Femur (tissue), 1 donor: ENCODE measurements around the gene RPS2.
"Not testable (repeated sequence)": the region's sequence is repeated elsewhere in the genome, so short reads cannot be mapped to it uniquely, and the experiment has no call there.

Experiments
- DNase-seq: peaks from one replicate; pipeline ENCODE4 v3.0.0-alpha.2; 2017

RPS2 gene

DNA sequence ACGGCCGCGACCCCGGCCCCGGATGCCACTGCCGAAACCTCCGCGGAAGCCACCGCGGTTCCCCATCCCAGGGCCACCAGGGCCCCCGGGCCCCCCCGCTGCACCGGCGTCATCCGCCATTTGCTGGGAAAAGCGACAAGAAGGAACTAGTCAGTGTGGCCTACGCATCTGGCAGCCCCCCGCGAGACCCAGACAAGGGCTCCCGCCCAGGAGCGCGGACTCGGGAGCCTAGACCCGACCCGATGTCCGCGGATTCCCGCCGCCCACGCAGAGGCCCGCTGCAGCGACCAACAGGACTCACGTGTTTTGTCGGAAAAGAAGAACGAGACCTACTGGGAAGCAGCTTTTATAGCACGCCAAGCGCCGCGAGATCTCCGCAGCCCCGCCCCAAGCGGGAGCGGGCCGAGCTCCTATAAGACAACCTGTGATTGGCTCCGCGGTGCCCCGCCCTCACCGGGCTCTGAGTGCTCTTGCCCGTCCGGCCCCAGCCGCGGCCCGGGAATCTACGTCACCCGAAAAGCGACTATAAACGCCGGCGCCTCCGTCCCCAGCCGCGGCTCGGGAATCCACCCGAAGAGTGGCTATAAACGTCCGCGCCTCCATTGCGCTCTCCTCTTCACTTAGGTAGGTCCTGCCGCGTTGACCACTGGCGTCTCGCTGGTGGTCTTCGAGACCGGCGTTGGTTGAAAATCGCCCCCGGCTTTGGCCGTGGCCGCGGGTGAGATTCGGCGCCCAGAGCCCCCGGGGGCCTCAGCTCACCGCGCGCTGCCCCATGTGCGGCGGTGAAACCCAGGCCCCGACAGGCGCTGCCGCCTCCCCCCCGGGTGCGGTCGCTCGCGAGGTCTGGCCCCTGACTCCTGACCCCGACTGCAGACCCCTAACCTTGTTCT is at the start of gene RPS2:
TSS of gene RPS2 (minus strand) at position 321 of the 890 bp plus-strand sequence. CDS start at position 120, 201 bp downstream.
- DNase-seq: peak; percentile 99

DNA sequence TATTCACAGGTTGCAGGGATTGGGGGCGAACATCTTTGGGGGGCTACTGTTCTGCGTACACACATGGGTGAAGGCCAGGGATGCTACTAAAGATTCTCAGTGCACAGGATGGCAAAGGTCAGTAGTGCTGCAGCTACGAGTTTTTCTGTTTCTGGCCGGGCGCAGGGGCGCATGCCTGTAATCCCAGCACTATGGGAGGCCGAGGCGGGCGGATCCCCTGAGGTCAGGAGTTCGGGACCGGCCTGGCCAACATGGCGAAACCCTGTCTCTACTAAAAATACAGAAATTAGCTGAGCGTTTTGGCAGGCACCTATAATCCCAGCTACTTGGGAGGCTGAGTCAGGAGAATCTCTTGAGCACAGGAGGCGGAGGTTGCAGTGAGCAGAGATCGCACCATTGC is 48.9 kb upstream of the RPS2 start:
- no peak for DNase-seq

DNA sequence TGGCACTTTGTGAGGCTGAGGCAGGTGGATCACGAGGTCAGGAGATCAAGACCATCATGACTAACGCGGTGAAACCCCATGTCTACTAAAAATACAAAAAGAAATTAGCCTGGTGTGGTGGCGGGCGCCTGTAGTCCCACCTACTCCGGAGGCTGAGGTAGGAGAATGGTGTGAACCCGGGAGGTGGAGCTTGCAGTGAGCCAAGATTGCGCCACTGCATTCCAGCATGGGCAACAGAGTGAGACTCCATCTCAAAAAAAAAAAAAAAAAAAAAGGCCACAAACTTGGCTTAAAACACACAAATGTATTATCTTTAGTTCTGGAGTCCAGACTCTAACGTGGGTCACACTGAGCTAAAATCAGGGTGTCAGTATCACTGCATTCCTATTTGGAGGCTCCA is 47.1 kb upstream of the RPS2 start:
- DNase-seq: not testable (repeated sequence)

DNA sequence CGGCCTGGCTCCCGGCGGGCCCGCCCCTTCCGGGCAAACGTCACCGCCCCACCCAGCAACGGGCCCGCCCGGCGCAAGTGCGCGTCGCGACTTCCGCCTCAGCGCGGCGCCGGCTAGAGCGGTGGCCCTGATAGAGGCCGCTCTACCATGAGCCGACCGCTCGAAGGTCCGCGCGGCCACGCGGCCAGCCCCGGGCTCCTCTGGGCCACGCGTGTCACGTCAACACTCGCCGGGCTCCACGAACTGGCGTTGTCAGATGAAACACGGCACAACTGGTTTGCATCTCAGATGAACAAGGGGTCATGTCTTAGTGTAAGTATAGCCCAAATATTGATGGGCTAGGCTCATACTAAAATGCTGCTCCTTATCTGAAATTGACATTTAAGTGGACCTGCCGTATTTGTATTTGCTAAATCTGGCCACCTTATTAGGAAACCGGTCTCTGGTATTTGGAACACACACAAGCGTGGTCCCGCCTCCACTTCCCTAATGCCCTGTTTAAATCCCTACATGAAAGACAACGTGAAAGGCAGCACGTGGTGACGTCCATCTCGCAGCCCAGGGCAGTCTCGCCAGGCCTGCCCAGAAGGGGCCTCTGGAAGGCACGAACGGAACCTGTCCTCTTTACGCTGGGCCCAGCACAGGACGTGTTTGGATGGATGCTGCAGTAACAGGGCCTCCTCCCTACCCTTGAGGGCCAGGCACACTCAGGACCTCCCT is 45.3 kb upstream of the RPS2 start, which contains the start of gene ZNF598:
TSS of gene ZNF598 (minus strand) at position 31 of the 720 bp plus-strand sequence.
- peak; percentile 91 for DNase-seq

DNA sequence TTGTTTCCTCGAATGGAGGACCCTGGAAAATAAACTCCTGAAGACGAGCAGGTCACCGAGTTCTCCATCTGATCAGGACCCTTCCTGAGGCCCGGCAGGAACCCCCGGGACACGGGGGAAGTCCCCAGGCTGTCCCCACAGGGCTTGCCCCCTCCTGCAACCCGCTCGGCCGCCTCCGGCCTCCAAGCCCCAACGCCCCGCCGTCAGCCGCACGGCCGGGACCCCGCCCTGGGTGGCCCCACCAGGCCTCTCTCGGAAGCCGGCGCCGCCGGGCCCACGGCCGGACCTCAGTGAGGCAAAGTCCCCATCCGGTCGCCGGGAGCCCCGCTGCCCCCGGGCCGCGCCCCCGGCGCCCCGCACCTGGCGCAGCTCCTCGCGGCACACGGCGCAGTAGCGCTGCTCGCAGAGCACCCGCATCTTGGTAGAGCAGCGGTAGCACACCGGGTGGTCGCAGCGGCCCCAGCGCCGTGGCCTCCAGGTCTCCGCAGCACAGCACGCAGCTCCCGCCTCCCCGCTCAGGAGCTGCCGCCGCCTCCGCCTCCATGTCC is 44.6 kb upstream of the RPS2 start:
- no peak for DNase-seq

DNA sequence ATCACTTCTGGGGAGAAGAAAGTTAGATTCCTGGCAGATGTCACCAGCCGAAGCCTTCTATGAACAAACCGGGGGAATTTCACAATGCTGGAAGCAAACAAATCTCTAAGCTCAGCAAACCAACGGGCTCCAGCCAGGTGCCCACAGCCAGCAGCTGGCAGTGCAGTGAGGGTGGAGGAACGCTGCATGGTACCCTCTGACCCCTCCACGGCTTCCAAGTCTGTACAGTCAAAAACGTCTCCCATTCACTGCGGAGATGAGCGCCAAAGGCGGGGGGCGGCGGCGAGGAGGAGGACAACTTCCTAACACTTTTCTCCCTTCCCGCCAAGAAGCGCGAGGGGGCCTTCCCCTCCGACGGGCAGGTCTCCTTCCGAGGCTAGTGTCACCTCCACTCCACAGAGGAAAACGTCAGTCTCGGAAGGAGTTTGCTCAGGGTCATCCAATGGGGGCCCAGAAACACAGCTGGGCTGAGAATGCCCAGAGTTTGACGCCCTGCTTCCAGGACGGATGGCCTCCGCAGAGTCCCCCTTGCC is 44.1 kb upstream of the RPS2 start:
- no peak for DNase-seq

DNA sequence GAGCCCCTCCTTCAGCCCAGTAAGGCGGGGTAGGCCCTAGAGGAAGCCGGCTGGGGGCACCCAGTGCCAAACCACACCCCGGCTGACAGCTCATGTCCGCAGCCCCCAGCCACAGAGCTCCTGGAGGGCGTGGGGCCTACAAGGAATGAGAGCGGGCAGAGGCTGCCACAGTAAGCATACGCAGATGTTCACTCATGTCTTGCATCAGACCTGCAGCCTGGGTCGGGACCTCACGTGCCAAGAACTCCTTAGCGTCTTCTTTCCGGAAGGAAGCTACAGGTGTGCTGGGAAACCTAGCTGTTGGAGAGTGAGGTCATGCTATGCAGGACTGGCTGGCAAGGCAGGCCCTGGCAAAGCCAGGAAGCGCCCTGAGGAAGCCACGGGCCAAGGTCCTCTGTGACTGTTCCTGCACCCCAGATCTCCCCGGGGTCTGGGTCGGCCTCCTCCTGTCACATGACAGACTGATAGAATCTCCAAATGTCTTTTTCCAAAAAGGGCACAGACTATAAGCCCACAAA is 43.4 kb upstream of the RPS2 start:
- DNase-seq: no peak

DNA sequence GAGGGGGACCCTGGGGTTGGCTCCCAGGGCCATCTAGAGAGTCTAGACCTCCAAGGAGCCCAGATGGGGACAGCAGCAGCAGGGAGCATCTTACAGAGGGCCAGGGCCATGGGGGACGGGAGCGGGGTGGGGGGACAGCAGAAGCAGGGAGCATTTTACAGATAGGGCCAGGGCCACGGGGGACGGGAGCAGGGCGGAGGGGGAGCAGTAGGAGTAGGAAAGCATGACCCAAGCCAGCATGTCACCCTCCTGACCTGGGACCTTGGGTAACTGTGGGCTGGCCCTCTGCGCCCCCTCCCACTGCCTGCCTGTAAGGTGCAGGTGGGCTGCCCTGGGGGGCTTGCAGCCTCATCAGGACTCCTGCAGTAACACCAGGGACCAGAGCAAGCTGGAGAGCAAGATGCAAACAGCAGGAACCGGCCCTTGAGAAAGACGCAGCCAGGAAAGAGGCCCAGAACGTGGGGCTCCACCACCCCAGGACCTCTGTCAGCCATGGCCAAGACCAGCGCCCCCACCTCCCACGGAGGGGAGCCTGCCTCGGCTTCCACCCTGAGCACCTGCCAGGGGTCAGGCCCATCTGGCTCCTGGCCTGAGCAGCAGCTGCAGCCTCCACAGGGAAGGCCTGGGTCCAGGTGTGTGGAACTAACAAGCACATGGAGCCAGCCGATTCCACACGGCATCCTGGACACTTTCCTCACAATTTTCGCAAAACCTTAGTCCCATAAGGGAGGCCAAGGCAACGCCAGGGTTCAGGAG is 42.6 kb upstream of the RPS2 start:
- DNase-seq: no peak

DNA sequence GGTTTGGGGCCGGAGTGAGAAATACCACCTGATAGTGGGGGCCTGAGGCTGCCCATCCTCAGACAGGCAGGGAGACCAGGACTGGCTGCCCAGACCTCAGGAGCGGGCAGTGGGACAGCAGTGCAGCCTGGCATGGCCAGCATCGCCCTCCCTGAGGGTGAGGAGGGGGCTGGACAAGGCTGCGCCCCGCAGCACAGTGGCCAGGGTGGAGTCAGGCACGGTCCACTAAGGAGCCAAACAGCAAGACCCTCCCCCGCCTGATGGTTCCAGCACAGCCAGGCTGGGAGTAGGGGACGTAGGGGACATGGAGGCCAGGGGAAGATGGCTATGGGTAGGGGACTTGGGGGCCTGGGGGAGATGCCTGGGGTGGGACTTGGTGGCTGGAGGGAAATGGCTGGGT is 41.7 kb upstream of the RPS2 start:
- DNase-seq: no peak

DNA sequence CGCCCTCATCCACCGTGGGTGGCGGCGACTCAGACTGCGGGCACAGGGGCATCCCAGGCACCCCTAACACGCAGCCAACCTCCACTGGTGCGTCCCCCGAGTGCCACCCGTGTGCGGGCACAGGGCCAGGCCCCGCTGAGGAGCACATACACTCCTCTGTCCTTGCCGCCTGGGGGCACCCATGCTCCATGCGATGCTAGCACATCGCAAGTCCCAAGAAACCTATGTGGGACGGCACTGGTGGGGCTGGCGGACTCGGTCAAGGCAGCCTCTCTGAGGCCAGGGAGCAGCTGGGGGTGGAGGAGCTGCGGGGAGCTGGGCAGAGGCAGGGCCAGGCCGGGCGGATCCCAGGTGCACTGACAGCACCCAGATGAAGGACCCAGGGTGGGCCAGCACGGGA is 41.0 kb upstream of the RPS2 start:
- DNase-seq: no peak

DNA sequence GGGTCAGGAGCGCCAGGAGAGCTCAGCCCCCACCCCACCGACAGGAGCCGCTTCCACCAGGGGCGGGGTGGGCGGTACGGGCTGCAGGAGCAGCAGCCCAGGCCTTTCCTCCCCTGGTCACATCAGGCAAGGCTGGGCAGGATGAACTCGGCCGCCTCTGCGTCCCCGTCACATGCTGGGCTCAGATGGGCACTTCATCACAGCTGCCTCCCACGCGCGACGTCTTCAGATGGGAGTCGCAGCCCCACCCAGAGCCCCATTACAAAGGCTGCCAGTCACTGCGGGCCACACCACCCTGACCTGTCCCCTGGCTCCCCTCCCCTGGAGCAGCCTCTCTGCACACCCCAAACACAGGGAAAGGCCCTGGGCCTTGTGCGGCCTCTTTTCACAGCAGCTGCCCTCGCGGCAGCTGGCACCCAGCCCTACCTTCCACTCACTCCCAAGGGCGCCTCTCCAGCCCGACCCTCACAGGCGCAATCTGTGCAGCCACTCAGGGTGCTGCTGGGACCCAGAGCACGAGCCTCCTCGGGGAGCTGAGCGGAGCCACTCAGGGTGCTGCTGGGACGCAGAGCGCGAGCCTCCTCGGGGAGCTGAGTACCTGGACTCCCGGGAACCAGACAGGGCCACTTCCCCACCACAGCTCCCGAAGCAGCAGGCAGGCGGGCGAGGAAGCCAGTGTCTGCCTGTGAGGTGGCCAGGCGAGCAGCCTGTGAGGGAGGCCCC is 40.3 kb upstream of the RPS2 start:
- no peak for DNase-seq

DNA sequence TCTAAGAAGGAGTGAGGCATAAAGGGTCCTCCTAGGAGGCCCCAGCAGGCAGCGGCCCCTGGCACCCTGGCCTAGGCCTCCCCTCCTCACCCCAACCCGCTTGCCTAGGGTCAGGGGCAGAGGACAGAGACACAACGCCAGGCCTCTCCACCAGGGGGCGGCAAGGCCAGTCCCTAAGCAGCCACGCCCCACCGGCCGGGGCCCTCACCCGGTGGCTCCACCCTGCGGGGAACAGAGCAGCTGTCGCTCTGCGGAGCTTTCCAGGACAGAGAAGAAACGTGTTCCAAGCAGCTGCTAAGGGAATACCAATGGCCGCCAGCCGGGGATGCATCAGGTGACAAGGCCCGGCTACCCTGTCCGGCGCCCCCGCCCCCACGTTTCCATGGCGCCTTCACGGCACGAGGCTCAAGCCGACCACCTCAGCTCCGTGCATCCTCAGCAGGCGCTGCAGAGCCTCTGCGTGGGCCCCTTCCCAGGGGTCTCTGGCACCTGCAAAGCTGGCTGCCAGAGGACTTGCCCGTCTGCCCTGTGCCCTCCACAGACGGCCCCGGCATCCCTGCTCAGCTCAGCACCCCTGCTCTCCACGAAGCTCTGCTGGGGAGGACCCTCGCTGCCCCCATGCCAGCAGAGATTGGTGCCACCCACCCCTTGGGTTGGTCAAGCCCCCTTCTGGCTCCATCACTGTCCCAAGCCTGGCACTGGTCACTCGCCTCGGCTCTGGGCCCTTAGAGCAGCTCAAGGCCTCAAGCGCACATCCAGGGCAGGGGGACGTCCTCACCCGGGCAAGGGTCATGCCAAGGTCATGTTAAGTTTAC is 39.4 kb upstream of the RPS2 start:
- peak; percentile 93 for DNase-seq

DNA sequence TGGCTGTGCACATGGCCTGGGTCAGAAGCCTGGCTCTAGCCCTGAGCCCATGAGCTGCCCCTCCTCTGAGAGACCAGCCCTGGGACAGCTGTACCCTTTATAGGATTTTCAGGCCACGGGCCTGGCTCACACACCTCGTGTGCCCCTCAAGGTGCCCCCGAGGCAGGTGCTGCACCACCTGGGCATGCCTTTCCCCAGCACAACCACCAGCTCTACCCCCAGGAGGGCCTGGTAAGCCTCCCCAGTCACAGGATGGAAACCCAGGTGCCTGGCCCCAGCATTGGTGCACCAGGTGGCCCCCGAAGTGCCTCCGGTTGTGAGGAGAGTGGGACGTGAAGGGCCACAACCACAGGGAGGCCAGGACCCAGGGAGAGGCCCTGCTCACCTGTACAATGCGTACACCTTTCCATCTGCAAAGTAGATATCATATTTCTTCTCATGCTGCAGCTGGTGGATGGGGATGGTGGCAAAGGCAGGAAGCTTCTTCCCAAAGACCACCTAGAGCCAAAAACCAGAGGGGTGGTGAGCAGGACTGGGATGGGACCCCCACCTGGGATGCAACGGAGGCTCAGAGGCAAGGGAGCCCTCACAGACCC is 38.7 kb upstream of the RPS2 start:
- DNase-seq: no peak

DNA sequence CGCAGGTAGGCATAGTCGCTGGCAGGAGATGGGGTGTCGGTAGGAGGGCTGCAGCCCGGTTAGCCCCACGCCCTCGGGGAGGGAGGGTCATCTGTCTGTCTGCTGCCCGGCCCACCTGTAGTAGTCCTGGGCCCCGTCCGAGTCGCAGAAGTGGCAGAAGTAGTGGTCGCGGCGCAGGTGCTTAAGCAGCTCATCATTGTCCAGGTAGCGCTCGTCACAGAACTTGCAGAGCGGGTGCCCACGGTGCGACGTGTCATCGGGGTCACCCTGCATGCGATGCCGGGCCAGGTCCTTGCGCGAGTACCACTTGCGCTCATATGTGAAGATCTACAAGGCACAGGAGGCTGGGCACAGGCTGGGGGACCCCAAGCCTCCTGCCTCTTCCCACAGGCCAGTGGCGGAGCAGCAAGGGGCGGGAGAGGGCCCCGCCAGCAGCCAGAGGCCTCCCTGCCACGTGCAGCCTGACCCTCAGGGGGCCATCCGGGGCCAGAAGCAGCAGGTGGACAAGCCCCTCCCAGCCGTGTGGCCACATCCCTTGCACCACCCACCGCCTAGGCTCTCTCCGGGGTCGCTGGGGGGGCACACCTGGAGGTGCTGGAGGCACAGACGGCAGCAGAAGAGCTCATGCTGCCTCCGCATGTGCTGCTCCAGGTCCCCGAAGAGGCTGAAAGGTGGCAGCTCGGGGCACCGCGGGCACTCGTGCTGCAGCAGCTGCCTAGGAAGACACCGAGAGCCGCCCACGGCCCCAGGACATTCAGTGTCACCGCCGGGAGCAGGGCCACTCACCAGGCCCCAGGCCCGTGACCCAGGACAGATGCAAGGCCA is 38.0 kb upstream of the RPS2 start:
- DNase-seq: no peak

DNA sequence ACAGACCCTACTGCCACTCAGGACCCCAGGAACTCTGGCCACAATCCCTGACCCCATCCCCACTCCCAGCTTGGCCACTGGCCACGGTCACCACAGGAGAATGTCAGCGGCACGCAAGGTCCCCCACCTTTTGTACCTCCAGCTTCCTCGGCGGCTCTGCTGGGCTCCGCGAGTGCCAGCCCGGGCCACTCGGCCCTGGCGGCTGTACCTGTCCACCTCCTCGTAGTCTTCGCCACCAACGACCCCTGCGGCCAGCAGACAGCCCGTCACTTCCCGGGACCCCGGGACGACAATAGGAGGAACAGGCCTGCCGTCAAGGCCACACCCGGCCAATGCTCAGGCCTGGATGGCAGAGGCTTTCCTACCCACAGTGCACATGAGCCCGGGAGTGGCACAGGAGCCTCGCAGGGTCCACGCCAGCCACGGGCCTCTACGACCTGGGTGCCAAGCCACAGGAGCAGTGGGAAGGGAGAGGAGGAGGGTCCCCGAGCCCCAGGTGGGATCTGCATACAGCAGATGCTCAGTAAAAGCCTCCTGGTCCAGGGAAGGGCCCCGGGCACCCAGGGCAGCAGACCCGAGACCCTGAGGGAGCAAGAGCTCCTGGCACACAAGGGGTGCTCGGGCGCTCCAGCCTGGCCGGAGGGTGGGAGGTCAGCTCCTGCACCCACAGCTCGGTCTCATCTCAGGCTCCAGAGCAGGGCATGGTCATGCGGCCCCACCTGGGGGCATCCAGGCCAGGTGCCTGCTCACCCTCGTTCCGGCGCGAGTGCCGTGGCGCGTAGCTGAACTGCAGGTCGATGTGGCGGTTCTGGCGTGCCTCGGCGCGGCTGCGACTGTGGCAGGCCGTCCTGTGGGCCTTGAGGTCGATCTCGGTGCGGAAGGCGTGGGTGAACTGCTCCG is 37.1 kb upstream of the RPS2 start:
- no peak for DNase-seq

DNA sequence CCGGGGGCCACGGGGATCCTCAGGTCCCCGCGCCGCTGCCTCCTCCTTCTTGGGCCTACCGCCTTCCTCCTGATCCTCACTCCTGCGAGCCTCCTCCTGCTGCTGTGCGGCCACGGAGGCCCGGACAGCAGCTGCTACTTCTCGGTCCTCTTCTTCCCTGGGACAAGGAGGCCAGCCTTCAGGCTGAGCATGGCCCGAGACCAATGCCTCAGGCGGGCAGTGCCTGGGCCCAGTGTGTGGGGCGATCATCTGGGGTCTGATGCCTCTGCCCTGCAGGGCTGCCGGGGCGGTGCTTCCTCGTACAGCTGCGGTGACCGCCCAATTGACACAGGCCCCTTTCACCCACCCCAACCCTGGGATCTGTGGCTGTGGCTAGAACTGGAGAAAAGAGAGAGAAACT is 36.4 kb upstream of the RPS2 start:
- DNase-seq: no peak

DNA sequence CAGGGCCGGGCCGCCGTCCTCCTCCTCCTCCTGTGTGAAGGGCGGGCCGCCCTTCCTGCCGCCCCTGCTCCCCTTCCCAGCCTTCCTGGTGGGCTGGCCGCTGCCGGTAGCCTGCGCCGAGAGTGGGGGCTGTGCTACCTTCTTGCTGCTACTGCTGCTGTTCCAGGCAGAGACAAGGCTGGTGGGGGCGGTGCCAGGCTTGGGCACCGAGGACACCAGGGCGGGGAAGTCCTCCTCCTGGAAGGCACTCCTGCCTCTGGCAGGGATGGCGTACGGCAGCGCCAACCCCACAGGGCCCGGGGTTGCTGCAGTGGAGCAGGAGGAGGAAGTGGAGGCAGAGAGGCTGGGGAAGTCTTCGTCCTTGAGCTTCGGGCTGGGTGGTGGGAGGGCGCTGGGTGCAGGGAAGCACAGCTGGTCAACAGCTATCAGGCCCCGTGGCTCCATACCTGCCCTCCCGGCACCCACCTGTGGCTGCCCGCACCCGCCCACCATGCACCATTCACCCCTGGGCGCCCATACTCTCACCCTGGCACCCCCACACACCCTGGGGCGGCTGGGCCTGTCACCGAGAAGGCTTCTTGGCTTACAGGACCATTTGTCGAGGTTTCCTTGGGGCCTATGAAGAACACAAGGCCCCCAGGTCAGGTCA is 35.4 kb upstream of the RPS2 start:
- no peak for DNase-seq
